ENCODE results near the gene ZMYM4. TPM values are rescaled to one million over a fixed set of nuclear protein-coding genes. Genes with fewer than 3 reads are reported as not detected.

ZMYM4 gene
- total RNA-seq, 1 experiment from 2014 or later, result 66.0 TPM

DNA sequence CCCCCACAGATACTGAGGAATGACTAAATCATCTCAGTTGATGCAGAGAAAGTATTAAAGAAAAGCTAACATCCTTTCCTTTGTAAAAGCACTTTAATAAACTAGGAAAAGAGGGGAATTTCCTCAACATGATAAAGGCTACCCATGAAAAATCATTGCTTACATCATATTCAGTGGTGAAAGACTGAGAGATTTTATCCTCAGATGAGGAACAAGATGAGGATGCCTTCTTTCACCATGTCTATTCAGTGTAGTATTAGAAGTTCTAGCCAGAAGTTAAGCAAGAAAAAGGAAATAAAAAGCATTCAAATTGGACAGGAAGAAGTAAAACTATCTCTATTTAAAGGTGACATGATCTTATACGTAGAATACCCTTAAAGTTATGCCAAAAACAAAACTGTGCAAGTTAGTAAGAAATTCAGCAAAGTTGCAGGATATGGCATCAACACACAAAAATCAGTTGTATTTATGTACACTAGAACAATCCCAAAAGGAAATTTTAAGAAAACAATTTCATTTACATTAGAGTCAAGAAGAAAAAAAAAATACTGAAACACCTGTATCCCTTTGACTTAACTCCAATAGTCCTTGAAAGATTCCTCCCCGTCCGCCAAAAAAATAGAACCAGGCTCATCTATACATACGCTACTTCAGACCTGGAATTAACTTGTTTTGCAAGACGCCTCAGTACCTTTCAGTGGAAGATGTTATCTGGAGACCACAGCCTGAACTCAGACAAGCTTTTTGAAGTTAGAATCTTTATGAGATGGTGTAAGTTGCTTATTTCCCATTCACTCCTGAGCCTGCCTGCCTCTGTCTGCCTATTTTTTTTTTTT lies 17.5 kb downstream of the ZMYM4 start:
- Mint-ChIP-seq H3K4me1 (no peaks in the 10 kb centered on the region), H3K27ac (no peak overlapping the region; a peak in 1 of 7 replicates), H3K9me3 (peaks cover 6 to 14% of the 10 kb centered on the region in 2 experiments; a peak in 4 of 5 replicates), H3K36me3 (ENCODE audit: insufficient read depth in 1 of 3, low read depth in 3 of 3) (peaks cover 17 to 28% (median 18%) of the 10 kb centered on the region in 3 experiments), H3K27me3 (ENCODE audit: low read depth) (no peaks in the 10 kb centered on the region), H3K4me3 (no peak overlapping the region)
- Histone ChIP-seq H3K27ac (ENCODE audit: insufficient read length, low read depth, low read length) (no peak overlapping the region), H2BK120ac (ENCODE audit: low read depth, low read length, poor library complexity, severe bottlenecking) (no peak overlapping the region), H2BK5ac (ENCODE audit: insufficient read length, low read length) (no peak overlapping the region), H3K23ac (ENCODE audit: insufficient read length, low read depth, low read length) (no peak overlapping the region), H3K56ac (ENCODE audit: insufficient read length, low read depth, low read length) (no peak overlapping the region), H3K27me3 (ENCODE audit: insufficient read depth, low read length) (no peaks in the 10 kb centered on the region), H3T11ph (ENCODE audit: low read length) (no peak overlapping the region), H3K4me1 (ENCODE audit: insufficient read depth, low read length) (no peaks in the 10 kb centered on the region), H3K23me2 (ENCODE audit: insufficient read length, low read depth, low read length, poor library complexity, severe bottlenecking) (no peaks in the 10 kb centered on the region), H3K18ac (ENCODE audit: insufficient read length, low read depth, low read length) (no peak overlapping the region), H3K4ac (ENCODE audit: low read depth, low read length) (no peak overlapping the region), H3K79me1 (ENCODE audit: insufficient read depth, low read depth, low read length, poor library complexity, severe bottlenecking) (peaks cover 4% of the 10 kb centered on the region), H4K8ac (replicated peaks; ENCODE audit: insufficient read length, low read depth, low read length) (no peak overlapping the region), H3K9ac (ENCODE audit: extremely low read depth, insufficient read length, low read length) (no peak overlapping the region), H2AFZ (ENCODE audit: low read length) (no peak overlapping the region), H2BK15ac (ENCODE audit: low read depth, low read length) (no peak overlapping the region), H2BK12ac (ENCODE audit: insufficient read length, low read depth, low read length) (no peak overlapping the region), H2BK20ac (ENCODE audit: low read depth, low read length, poor library complexity, severe bottlenecking) (no peak overlapping the region), H3K9me3 (ENCODE audit: control insufficient read depth, low read depth, low read length) (no peaks in the 10 kb centered on the region), H4K5ac (ENCODE audit: insufficient read length, low read depth, low read length) (no peak overlapping the region), H2AK5ac (ENCODE audit: insufficient read length, low read length) (no peak overlapping the region), H3K79me2 (ENCODE audit: insufficient read depth, low read length) (peaks cover 8% of the 10 kb centered on the region; the same call in 1 of the 2 replicates), H3K4me2 (ENCODE audit: insufficient read depth, insufficient read length, low read length) (no peak overlapping the region), H3K14ac (ENCODE audit: insufficient read depth, low read length) (no peak overlapping the region), H4K91ac (ENCODE audit: insufficient read length, low read depth, low read length) (no peak overlapping the region), H4K20me1 (ENCODE audit: control insufficient read depth, insufficient read depth, insufficient read length) (no peaks in the 10 kb centered on the region)
- TF ChIP-seq CTCF (conservative IDR thresholded peaks at IDR 0.05), result no peak
- WGBS (ENCODE audit: extremely low coverage, insufficient read length, low lambda C conversion rate), result no CpG with 5 or more reads among the region's 5 CpGs
- no peak for DNase-seq

Data from H9 (cell line).